ENCODE measurements around the gene NEDD9.

DNA sequence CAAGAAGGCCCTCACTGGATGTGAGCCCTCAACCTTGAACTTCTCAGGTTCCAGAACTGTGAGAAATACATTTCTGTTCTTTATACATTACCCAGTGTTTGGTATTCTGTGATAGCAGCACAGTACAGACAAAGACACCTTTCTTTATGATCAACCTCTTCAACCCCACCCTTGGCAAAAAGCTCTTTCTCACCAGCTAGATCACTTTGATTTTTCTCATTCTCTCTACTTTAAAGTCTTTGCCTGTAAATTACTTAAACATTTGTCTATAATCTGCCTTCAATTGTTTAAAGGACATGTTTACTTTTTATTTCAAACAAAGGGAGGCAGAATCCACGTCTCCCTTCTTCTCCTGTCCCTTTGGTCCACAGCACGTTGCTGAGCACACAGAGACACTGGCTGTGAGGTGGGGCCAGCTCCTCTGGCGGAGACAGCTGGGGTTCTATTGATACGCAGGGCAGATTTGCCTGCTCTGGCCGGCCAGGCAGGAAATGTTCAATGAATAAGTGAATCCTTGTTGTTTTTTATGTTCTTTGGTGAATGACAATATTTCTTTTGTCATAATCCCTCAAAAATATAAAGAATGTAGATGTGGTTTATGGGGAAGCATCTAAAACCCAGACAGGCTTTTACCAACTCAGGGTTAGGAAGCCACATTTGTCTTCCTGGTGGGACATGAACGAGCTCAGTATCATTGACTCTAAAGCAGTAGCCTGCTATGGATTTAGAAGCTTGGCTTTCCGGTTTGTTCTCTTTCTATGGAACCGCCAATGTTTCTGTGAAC lies 52.9 kb downstream of the NEDD9 start:
- TF ChIP-seq, protein P1, sequence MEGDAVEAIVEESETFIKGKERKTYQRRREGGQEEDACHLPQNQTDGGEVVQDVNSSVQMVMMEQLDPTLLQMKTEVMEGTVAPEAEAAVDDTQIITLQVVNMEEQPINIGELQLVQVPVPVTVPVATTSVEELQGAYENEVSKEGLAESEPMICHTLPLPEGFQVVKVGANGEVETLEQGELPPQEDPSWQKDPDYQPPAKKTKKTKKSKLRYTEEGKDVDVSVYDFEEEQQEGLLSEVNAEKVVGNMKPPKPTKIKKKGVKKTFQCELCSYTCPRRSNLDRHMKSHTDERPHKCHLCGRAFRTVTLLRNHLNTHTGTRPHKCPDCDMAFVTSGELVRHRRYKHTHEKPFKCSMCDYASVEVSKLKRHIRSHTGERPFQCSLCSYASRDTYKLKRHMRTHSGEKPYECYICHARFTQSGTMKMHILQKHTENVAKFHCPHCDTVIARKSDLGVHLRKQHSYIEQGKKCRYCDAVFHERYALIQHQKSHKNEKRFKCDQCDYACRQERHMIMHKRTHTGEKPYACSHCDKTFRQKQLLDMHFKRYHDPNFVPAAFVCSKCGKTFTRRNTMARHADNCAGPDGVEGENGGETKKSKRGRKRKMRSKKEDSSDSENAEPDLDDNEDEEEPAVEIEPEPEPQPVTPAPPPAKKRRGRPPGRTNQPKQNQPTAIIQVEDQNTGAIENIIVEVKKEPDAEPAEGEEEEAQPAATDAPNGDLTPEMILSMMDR (IDR thresholded peaks at IDR 0.05; ENCODE audit: insufficient read depth, low read length): no peak
- TF ChIP-seq POLR2AphosphoS5 (IDR thresholded peaks at IDR 0.05; ENCODE audit: low read depth) (no peak), GABPA (IDR thresholded peaks at IDR 0.05; ENCODE audit: low read depth) (no peak)
- TF ChIP-seq, protein P2, sequence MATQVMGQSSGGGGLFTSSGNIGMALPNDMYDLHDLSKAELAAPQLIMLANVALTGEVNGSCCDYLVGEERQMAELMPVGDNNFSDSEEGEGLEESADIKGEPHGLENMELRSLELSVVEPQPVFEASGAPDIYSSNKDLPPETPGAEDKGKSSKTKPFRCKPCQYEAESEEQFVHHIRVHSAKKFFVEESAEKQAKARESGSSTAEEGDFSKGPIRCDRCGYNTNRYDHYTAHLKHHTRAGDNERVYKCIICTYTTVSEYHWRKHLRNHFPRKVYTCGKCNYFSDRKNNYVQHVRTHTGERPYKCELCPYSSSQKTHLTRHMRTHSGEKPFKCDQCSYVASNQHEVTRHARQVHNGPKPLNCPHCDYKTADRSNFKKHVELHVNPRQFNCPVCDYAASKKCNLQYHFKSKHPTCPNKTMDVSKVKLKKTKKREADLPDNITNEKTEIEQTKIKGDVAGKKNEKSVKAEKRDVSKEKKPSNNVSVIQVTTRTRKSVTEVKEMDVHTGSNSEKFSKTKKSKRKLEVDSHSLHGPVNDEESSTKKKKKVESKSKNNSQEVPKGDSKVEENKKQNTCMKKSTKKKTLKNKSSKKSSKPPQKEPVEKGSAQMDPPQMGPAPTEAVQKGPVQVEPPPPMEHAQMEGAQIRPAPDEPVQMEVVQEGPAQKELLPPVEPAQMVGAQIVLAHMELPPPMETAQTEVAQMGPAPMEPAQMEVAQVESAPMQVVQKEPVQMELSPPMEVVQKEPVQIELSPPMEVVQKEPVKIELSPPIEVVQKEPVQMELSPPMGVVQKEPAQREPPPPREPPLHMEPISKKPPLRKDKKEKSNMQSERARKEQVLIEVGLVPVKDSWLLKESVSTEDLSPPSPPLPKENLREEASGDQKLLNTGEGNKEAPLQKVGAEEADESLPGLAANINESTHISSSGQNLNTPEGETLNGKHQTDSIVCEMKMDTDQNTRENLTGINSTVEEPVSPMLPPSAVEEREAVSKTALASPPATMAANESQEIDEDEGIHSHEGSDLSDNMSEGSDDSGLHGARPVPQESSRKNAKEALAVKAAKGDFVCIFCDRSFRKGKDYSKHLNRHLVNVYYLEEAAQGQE (IDR thresholded peaks at IDR 0.05; ENCODE audit: insufficient replicate concordance, low read depth): no peak

Measured in HL-60 (cell line).